ENCODE data around the gene SMC4. TPM values are rescaled to one million over a fixed set of nuclear protein-coding genes. Genes with fewer than 3 reads are reported as not detected.

SMC4 gene
- total and polyA plus RNA-seq, 9 donors = 45.6 to 84.3 (median 66.6) TPM

- H3K36me3 ChIP-seq (ENCODE audit: control insufficient read depth, insufficient read depth, low read length) = peaks cover 8% of the 10 kb centered on the region
- H3K4me1 ChIP-seq (ENCODE audit: control insufficient read depth, insufficient read depth, low read length) = no peaks in the 10 kb centered on the region
- DNase-seq = no peak
- H3K27me3 ChIP-seq (ENCODE audit: control insufficient read depth, insufficient read depth, low read length) = no peaks in the 10 kb centered on the region
- 90% methylated on average over 1 of the region's 2 CpGs for WGBS (ENCODE audit: insufficient coverage)
- H3K27ac ChIP-seq (ENCODE audit: low read length) = no peak overlapping the region
- H3K9me3 ChIP-seq (replicated peaks; ENCODE audit: control insufficient read depth, low read depth, low read length) = no peaks in the 10 kb centered on the region
- H3K4me3 ChIP-seq (ENCODE audit: low read length) = no peak overlapping the region
These were observed 25.8 kb upstream of the SMC4 start for GRCh38 chr3:160373655-160374054.

GRCh38 chr3:160374472-160374871 lies 25.0 kb upstream of the SMC4 start:
- DNase-seq = no peak
- WGBS (ENCODE audit: insufficient coverage) = no CpG with 5 or more reads among the region's 2 CpGs
- Histone ChIP-seq H3K27me3 (ENCODE audit: control insufficient read depth, insufficient read depth, low read length) (no peaks in the 10 kb centered on the region), H3K36me3 (ENCODE audit: control insufficient read depth, insufficient read depth, low read length) (peaks cover 8% of the 10 kb centered on the region), H3K27ac (ENCODE audit: low read length) (no peak overlapping the region), H3K4me1 (ENCODE audit: control insufficient read depth, insufficient read depth, low read length) (no peaks in the 10 kb centered on the region), H3K4me3 (ENCODE audit: low read length) (no peak overlapping the region), H3K9me3 (replicated peaks; ENCODE audit: control insufficient read depth, low read depth, low read length) (no peaks in the 10 kb centered on the region)

GRCh38 chr3:160374925-160375324 lies 24.5 kb upstream of the SMC4 start:
- Histone ChIP-seq H3K27me3 (ENCODE audit: control insufficient read depth, insufficient read depth, low read length) (no peaks in the 10 kb centered on the region), H3K4me1 (ENCODE audit: control insufficient read depth, insufficient read depth, low read length) (no peaks in the 10 kb centered on the region), H3K36me3 (ENCODE audit: control insufficient read depth, insufficient read depth, low read length) (peaks cover 8% of the 10 kb centered on the region), H3K27ac (ENCODE audit: low read length) (no peak overlapping the region), H3K4me3 (ENCODE audit: low read length) (no peak overlapping the region), H3K9me3 (replicated peaks; ENCODE audit: control insufficient read depth, low read depth, low read length) (no peaks in the 10 kb centered on the region)
- DNase-seq = no peak
- WGBS (ENCODE audit: insufficient coverage) = no CpG with 5 or more reads among the region's 1 CpG

GRCh38 chr3:160376681-160377080 lies 22.8 kb upstream of the SMC4 start:
- Histone ChIP-seq H3K36me3 (ENCODE audit: control insufficient read depth, insufficient read depth, low read length) (peaks cover 3% of the 10 kb centered on the region), H3K4me3 (ENCODE audit: low read length) (no peak overlapping the region), H3K27me3 (ENCODE audit: control insufficient read depth, insufficient read depth, low read length) (no peaks in the 10 kb centered on the region), H3K4me1 (ENCODE audit: control insufficient read depth, insufficient read depth, low read length) (no peaks in the 10 kb centered on the region), H3K27ac (ENCODE audit: low read length) (no peak overlapping the region), H3K9me3 (replicated peaks; ENCODE audit: control insufficient read depth, low read depth, low read length) (no peaks in the 10 kb centered on the region)
- DNase-seq = no peak
- no CpG with 5 or more reads among the region's 2 CpGs for WGBS (ENCODE audit: insufficient coverage)

- no peak for DNase-seq
- peaks cover 3% of the 10 kb centered on the region for H3K36me3 ChIP-seq (ENCODE audit: control insufficient read depth, insufficient read depth, low read length)
- H3K4me1 ChIP-seq (ENCODE audit: control insufficient read depth, insufficient read depth, low read length) = no peaks in the 10 kb centered on the region
- H3K9me3 ChIP-seq (replicated peaks; ENCODE audit: control insufficient read depth, low read depth, low read length) = no peaks in the 10 kb centered on the region
- no peaks in the 10 kb centered on the region for H3K27me3 ChIP-seq (ENCODE audit: control insufficient read depth, insufficient read depth, low read length)
- H3K27ac ChIP-seq (ENCODE audit: low read length) = no peak overlapping the region
- no CpG with 5 or more reads among the region's 1 CpG for WGBS (ENCODE audit: insufficient coverage)
- no peak overlapping the region for H3K4me3 ChIP-seq (ENCODE audit: low read length)
These were observed 20.9 kb upstream of the SMC4 start for GRCh38 chr3:160378331-160379109.

- peaks cover 3% of the 10 kb centered on the region for H3K36me3 ChIP-seq (ENCODE audit: control insufficient read depth, insufficient read depth, low read length)
- no peak overlapping the region for H3K4me3 ChIP-seq (ENCODE audit: low read length)
- H3K27ac ChIP-seq (ENCODE audit: low read length) = no peak overlapping the region
- 93% methylated on average over 2 of the region's 4 CpGs for WGBS (ENCODE audit: insufficient coverage)
- no peak for DNase-seq
- no peaks in the 10 kb centered on the region for H3K9me3 ChIP-seq (replicated peaks; ENCODE audit: control insufficient read depth, low read depth, low read length)
- H3K4me1 ChIP-seq (ENCODE audit: control insufficient read depth, insufficient read depth, low read length) = no peaks in the 10 kb centered on the region
- no peaks in the 10 kb centered on the region for H3K27me3 ChIP-seq (ENCODE audit: control insufficient read depth, insufficient read depth, low read length)
These were observed 19.7 kb upstream of the SMC4 start for GRCh38 chr3:160379628-160380214.

- Histone ChIP-seq H3K4me3 (ENCODE audit: low read length) (no peak overlapping the region), H3K27me3 (ENCODE audit: control insufficient read depth, insufficient read depth, low read length) (no peaks in the 10 kb centered on the region), H3K27ac (ENCODE audit: low read length) (no peak overlapping the region), H3K36me3 (ENCODE audit: control insufficient read depth, insufficient read depth, low read length) (peaks cover 3% of the 10 kb centered on the region), H3K9me3 (replicated peaks; ENCODE audit: control insufficient read depth, low read depth, low read length) (no peaks in the 10 kb centered on the region), H3K4me1 (ENCODE audit: control insufficient read depth, insufficient read depth, low read length) (no peaks in the 10 kb centered on the region)
- DNase-seq = no peak
- WGBS (ENCODE audit: insufficient coverage) = no CpG with 5 or more reads among the region's 1 CpG
These were observed 18.0 kb upstream of the SMC4 start for GRCh38 chr3:160381470-160381869.

- H3K36me3 ChIP-seq (ENCODE audit: control insufficient read depth, insufficient read depth, low read length) = no peaks in the 10 kb centered on the region
- H3K27me3 ChIP-seq (ENCODE audit: control insufficient read depth, insufficient read depth, low read length) = no peaks in the 10 kb centered on the region
- WGBS (ENCODE audit: insufficient coverage) = 83% methylated on average over 2 of the region's 5 CpGs
- no peak overlapping the region for H3K4me3 ChIP-seq (ENCODE audit: low read length)
- H3K9me3 ChIP-seq (replicated peaks; ENCODE audit: control insufficient read depth, low read depth, low read length) = no peaks in the 10 kb centered on the region
- no peak overlapping the region for H3K27ac ChIP-seq (ENCODE audit: low read length)
- no peak for DNase-seq
- no peaks in the 10 kb centered on the region for H3K4me1 ChIP-seq (ENCODE audit: control insufficient read depth, insufficient read depth, low read length)
These were observed 14.7 kb upstream of the SMC4 start for GRCh38 chr3:160384639-160385318.

- H3K27me3 ChIP-seq (ENCODE audit: control insufficient read depth, insufficient read depth, low read length) = no peaks in the 10 kb centered on the region
- H3K9me3 ChIP-seq (replicated peaks; ENCODE audit: control insufficient read depth, low read depth, low read length) = no peaks in the 10 kb centered on the region
- no peak overlapping the region for H3K4me3 ChIP-seq (ENCODE audit: low read length)
- no peaks in the 10 kb centered on the region for H3K36me3 ChIP-seq (ENCODE audit: control insufficient read depth, insufficient read depth, low read length)
- WGBS (ENCODE audit: insufficient coverage) = 89% methylated on average over 1 of the region's 3 CpGs
- DNase-seq = no peak
- no peaks in the 10 kb centered on the region for H3K4me1 ChIP-seq (ENCODE audit: control insufficient read depth, insufficient read depth, low read length)
- no peak overlapping the region for H3K27ac ChIP-seq (ENCODE audit: low read length)
These were observed 8.8 kb upstream of the SMC4 start for GRCh38 chr3:160390565-160391138.

- no peak overlapping the region for H3K4me3 ChIP-seq (ENCODE audit: low read length)
- H3K27ac ChIP-seq (ENCODE audit: low read length) = no peak overlapping the region
- H3K4me1 ChIP-seq (ENCODE audit: control insufficient read depth, insufficient read depth, low read length) = no peaks in the 10 kb centered on the region
- H3K36me3 ChIP-seq (ENCODE audit: control insufficient read depth, insufficient read depth, low read length) = no peaks in the 10 kb centered on the region
- H3K27me3 ChIP-seq (ENCODE audit: control insufficient read depth, insufficient read depth, low read length) = no peaks in the 10 kb centered on the region
- DNase-seq = no peak
- H3K9me3 ChIP-seq (replicated peaks; ENCODE audit: control insufficient read depth, low read depth, low read length) = no peaks in the 10 kb centered on the region
These were observed 6.7 kb upstream of the SMC4 start for GRCh38 chr3:160392798-160393197.

Measured in muscle of leg (tissue), 11 donors.